ENCODE data around the gene VPS37C. TPM values are rescaled to one million over a fixed set of nuclear protein-coding genes. Genes with fewer than 3 reads are reported as not detected.

Gene VPS37C
- total RNA-seq, 6 experiments from 2014 or later: 14.6 to 17.0 (median 16.0) TPM

GRCh38 chr11:61193596-61193995 lies 32.4 kb upstream of the VPS37C start:
- no peak for TF ChIP-seq CTCF (IDR thresholded peaks at IDR 0.05)
- H3K27me3 Mint-ChIP-seq (ENCODE audit: insufficient read depth): peaks cover 47% of the 10 kb centered on the region
- no peaks in the 10 kb centered on the region for H3K4me1 Mint-ChIP-seq (ENCODE audit: low read depth)
- no peak for DNase-seq
- peaks cover 8% of the 10 kb centered on the region; the same call in 1 of the 2 replicates for H3K9me3 Mint-ChIP-seq
- no peak overlapping the region for H3K4me3 Mint-ChIP-seq
- no peaks in the 10 kb centered on the region for H3K36me3 Mint-ChIP-seq (ENCODE audit: low read depth)
- no peak overlapping the region for H3K27ac Mint-ChIP-seq

DNA sequence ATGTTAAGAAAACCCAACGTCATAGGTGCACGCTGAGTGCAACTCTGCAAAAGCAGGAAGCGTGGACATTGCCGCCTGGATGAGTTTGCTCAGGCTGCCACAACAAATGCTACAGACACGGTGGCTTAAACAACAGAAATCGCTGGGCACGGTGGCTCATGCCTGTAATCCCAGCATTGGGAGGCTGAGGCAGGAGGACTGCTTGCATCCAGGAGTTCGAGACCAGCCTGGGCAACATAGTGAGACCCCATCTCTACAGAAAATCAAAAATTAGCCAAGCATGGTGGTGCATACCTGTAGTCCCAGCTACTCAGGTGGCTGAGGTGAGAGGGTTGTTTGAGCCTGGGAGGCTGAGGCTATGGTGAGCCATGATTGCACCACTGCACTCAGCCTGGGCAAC lies 28.7 kb upstream of the VPS37C start:
- DNase-seq: no peak
- no peak for TF ChIP-seq CTCF (IDR thresholded peaks at IDR 0.05)
- peaks cover 21% of the 10 kb centered on the region for H3K27me3 Mint-ChIP-seq (ENCODE audit: insufficient read depth)
- no peaks in the 10 kb centered on the region for H3K36me3 Mint-ChIP-seq (ENCODE audit: low read depth)
- H3K9me3 Mint-ChIP-seq: peaks cover 8% of the 10 kb centered on the region; the same call in 1 of the 2 replicates
- H3K4me1 Mint-ChIP-seq (ENCODE audit: low read depth): no peaks in the 10 kb centered on the region
- H3K27ac Mint-ChIP-seq: no peak overlapping the region
- no peak overlapping the region for H3K4me3 Mint-ChIP-seq

GRCh38 chr11:61187505-61188130 lies 26.4 kb upstream of the VPS37C start:
- Mint-ChIP-seq H3K27ac (no peak overlapping the region), H3K4me1 (ENCODE audit: low read depth) (no peaks in the 10 kb centered on the region), H3K27me3 (ENCODE audit: insufficient read depth) (peaks cover 20% of the 10 kb centered on the region), H3K4me3 (no peak overlapping the region), H3K36me3 (ENCODE audit: low read depth) (no peaks in the 10 kb centered on the region), H3K9me3 (peaks cover 8% of the 10 kb centered on the region; the same call in 1 of the 2 replicates)
- TF ChIP-seq CTCF (IDR thresholded peaks at IDR 0.05): peak; percentile 98
- DNase-seq: peak; percentile 52

DNA sequence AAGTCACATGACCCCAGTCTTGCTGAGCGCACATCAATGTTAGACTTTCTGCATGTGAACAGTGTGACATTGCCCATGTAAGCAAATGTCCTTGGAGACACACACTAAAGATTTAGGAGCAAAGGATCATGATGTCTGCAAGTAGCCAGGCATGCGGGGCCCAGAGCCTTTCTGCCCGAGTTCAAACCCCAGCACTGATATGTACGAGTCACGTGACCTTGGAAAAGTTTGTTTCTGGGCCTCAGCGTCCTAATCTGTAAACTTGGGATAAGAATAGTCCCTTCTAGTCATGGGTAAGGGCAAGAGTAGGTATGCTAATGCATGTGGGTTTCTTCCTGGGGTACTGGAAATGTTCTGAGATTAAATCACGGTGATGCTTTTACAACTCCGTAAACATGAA lies 25.3 kb upstream of the VPS37C start:
- TF ChIP-seq CTCF (IDR thresholded peaks at IDR 0.05): no peak
- Mint-ChIP-seq H3K27me3 (ENCODE audit: insufficient read depth) (peaks cover 16% of the 10 kb centered on the region), H3K9me3 (peaks cover 8% of the 10 kb centered on the region; the same call in 1 of the 2 replicates), H3K4me3 (no peak overlapping the region), H3K27ac (no peak overlapping the region), H3K4me1 (ENCODE audit: low read depth) (no peaks in the 10 kb centered on the region), H3K36me3 (ENCODE audit: low read depth) (no peaks in the 10 kb centered on the region)
- no peak for DNase-seq

DNA sequence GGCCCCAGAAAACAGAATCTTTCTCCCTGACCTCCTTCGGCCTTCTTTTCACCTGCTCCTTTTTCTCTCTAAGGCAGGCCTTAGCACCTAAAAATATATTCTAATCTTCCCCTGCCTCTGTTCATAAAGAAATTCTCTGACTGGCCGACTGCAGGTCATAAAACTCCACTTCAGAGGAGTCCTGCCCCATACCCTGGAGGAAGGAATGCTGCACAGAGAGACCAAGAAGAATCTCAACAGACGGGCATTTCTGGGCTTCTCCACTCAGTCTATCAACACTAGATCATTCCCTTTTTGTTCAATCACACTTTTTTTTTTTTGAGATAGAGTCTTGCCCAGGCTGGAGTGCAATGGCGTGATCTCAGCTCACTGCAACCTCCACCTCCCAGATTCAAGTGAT lies 22.4 kb upstream of the VPS37C start:
- Mint-ChIP-seq H3K27me3 (ENCODE audit: insufficient read depth) (peaks cover 17% of the 10 kb centered on the region), H3K9me3 (no peaks in the 10 kb centered on the region), H3K4me3 (no peak overlapping the region), H3K27ac (no peak overlapping the region), H3K4me1 (ENCODE audit: low read depth) (no peaks in the 10 kb centered on the region), H3K36me3 (ENCODE audit: low read depth) (no peaks in the 10 kb centered on the region)
- peak; percentile 49 for TF ChIP-seq CTCF (IDR thresholded peaks at IDR 0.05)
- DNase-seq: no peak

Data from HFFc6 (cell line).